HEK293 (cell line): ENCODE measurements around the gene EIF4A3.

Experiments
- CTCF ChIA-PET: fragments of 350-600 bp; formaldehyde crosslinking; extraction: SDS; loops from one replicate; lab custom pipeline; 2021; ENCODE audit warnings: antibody characterized with exemption; lab: Yijun Ruan, JAX
- POLR2A ChIA-PET: fragments of 300-600 bp; formaldehyde crosslinking; extraction: SDS; loops from one replicate; lab custom pipeline; 2020; ENCODE audit warnings: antibody characterized with exemption, inconsistent platforms; lab: Yijun Ruan, JAX
- H3K27ac ChIP-seq: fragments of 200-500 bp; sonication (Bioruptor generic); 2 replicates; pipeline ENCODE4 v1.5.1; 2014; ENCODE audit warnings: low read depth, low read length, control low read depth, inconsistent platforms; ENCODE audit errors: extremely low read depth
- H3K36me3 ChIP-seq, 2 experiments: fragments of 200-500 bp in 1 of 2; sonication (Bioruptor generic) in 1 of 2; 1 replicate in 1 of 2; 2 replicates in 1 of 2; pipeline ENCODE4 v1.5.1; 2014 to 2017; ENCODE audit warnings: inconsistent platforms in 2 of 2, low read length in 2 of 2; ENCODE audit not compliant: control insufficient read depth in 2 of 2, insufficient read depth in 1 of 2
- H3K4me1 ChIP-seq: fragments of 200-500 bp; sonication (Bioruptor generic); 2 replicates; pipeline ENCODE4 v1.5.1; 2014; ENCODE audit warnings: mild to moderate bottlenecking, low read length, inconsistent platforms; ENCODE audit not compliant: control insufficient read depth, insufficient read depth
- H3K4me3 ChIP-seq: 2 replicates; pipeline ENCODE4 v1.5.1; 2011; ENCODE audit warnings: low read depth, mild to moderate bottlenecking, control low read depth, low read length, moderate library complexity
- H3K9me3 ChIP-seq: fragments of 200-500 bp; sonication (Bioruptor generic); 2 replicates; pipeline ENCODE4 v1.5.1; 2014; ENCODE audit warnings: low read depth, low read length, inconsistent platforms; ENCODE audit not compliant: control insufficient read depth, insufficient read depth
- ATF2 ChIP-seq: fragments of 450-650 bp; formaldehyde crosslinking; IDR thresholded peaks from 2 replicates; pipeline ENCODE4 v1.5.1; 2016; ENCODE audit warnings: missing biosample characterization, missing genetic modification characterization, low read depth
- REPIN1 ChIP-seq: fragments of 450-650 bp; formaldehyde crosslinking; IDR thresholded peaks from 2 replicates; pipeline ENCODE4 v1.5.1; 2017; ENCODE audit warnings: missing biosample characterization, missing genetic modification characterization, low read depth
- ZNF133 ChIP-seq: fragments of 450-650 bp; formaldehyde crosslinking; IDR thresholded peaks from 2 replicates; pipeline ENCODE4 v1.5.1; 2016; ENCODE audit warnings: missing biosample characterization, missing genetic modification characterization
- ZNF138 ChIP-seq: fragments of 450-650 bp; formaldehyde crosslinking; IDR thresholded peaks from 2 replicates; pipeline ENCODE4 v1.5.1; 2016; ENCODE audit warnings: missing biosample characterization, missing genetic modification characterization, borderline replicate concordance
- ZNF426 ChIP-seq: fragments of 450-650 bp; formaldehyde crosslinking; IDR thresholded peaks from 2 replicates; pipeline ENCODE4 v1.5.1; 2017; ENCODE audit warnings: missing biosample characterization, missing genetic modification characterization, mild to moderate bottlenecking, inconsistent platforms, moderate library complexity
- ZNF518A ChIP-seq: fragments of 450-650 bp; formaldehyde crosslinking; conservative IDR thresholded peaks from 2 replicates; pipeline ENCODE4 v1.5.1; 2016; ENCODE audit warnings: low read depth, missing biosample characterization, missing genetic modification characterization
- ZNF596 ChIP-seq: fragments of 450-650 bp; IDR thresholded peaks from 2 replicates; pipeline ENCODE4 v1.5.0; 2018; ENCODE audit warnings: missing biosample characterization, mild to moderate bottlenecking, missing genetic modification characterization, moderate library complexity
- ZNF76 ChIP-seq: fragments of 450-650 bp; formaldehyde crosslinking; IDR thresholded peaks from 2 replicates; pipeline ENCODE4; 2016; ENCODE audit warnings: low read depth, missing biosample characterization, missing genetic modification characterization, borderline replicate concordance
- ZNF776 ChIP-seq: fragments of 450-650 bp; formaldehyde crosslinking; IDR thresholded peaks from 2 replicates; pipeline ENCODE4 v1.5.0; 2017; ENCODE audit warnings: missing biosample characterization, missing genetic modification characterization, borderline replicate concordance
- ZSCAN4 ChIP-seq: fragments of 450-650 bp; formaldehyde crosslinking; IDR thresholded peaks from 2 replicates; pipeline ENCODE4 v1.5.1; 2017; ENCODE audit warnings: missing biosample characterization, missing genetic modification characterization

The EIF4A3 gene

GRCh38 chr17:80084773-80085172 is 62.2 kb downstream of the EIF4A3 start:
- H3K9me3 ChIP-seq = no peaks in the 10 kb centered on the region
- no peaks in the 10 kb centered on the region for H3K4me1 ChIP-seq
- no peak for TF ChIP-seq REPIN1 (tag by site-specific recombination)
- no peak for TF ChIP-seq ZNF518A
- TF ChIP-seq ZNF76 = no peak
- no peak for TF ChIP-seq ZNF596
- TF ChIP-seq ZNF776 (tag by site-specific recombination) = no peak
- TF ChIP-seq ZNF426 (tag by site-specific recombination) = no peak
- TF ChIP-seq ZNF133 (tag by site-specific recombination) = no peak
- no peak for TF ChIP-seq ZNF138 (tag by site-specific recombination)
- TF ChIP-seq ATF2 = no peak
- TF ChIP-seq ZSCAN4 = no peak
- TF ChIP-seq, all 188 proteins: peak for 0
- Histone ChIP-seq H3K36me3 (no peaks in the 10 kb centered on the region), H3K4me3 (no peak overlapping the region), H3K27ac (no peak overlapping the region)
- ChIA-PET POLR2A (no interaction called here), CTCF (interaction anchor here (1.1 to 4.8 kb wide), 2 partner anchors 16 to 277 kb away, joined by 4 to 27 read pairs; partner anchors contain the start of gene GAA)
